ENCODE results near the gene PNPLA2.

Gene PNPLA2

GRCh38 chr11:819129-819931, 616 bp downstream of the PNPLA2 start:
- peak; percentile 92 for DNase-seq (ENCODE audit: low spot score)

GRCh38 chr11:819943-820649, 1.4 kb downstream of the PNPLA2 start:
- peak; percentile 95 for DNase-seq (ENCODE audit: low spot score)

GRCh38 chr11:820655-821511, 2.2 kb downstream of the PNPLA2 start:
- DNase-seq (ENCODE audit: low spot score) = no peak

GRCh38 chr11:821512-822371, 3.0 kb downstream of the PNPLA2 start:
- no peak for DNase-seq (ENCODE audit: low spot score)

- no peak for DNase-seq (ENCODE audit: low spot score)
Observed at GRCh38 chr11:823441-824291, 5.0 kb downstream of the PNPLA2 start.

- no peak for DNase-seq (ENCODE audit: low spot score)
Observed at GRCh38 chr11:824292-824880, 5.7 kb downstream of the PNPLA2 start.

GRCh38 chr11:824942-825341, 6.2 kb downstream of the PNPLA2 start:
- no peak for DNase-seq (ENCODE audit: low spot score)

GRCh38 chr11:825366-826226, 6.9 kb downstream of the PNPLA2 start:
- no peak for DNase-seq (ENCODE audit: low spot score)

GRCh38 chr11:826227-826621, 7.5 kb downstream of the PNPLA2 start:
- DNase-seq (ENCODE audit: low spot score) = no peak

GRCh38 chr11:826836-827145, 8.1 kb downstream of the PNPLA2 start:
- no peak for DNase-seq (ENCODE audit: low spot score)

- DNase-seq (ENCODE audit: low spot score) = no peak
Observed at GRCh38 chr11:827146-827896, 8.6 kb downstream of the PNPLA2 start.

GRCh38 chr11:827897-828192, 9.1 kb downstream of the PNPLA2 start, which contains the start of gene CRACR2B:
TSS of gene CRACR2B (plus strand) at chr11:827919. CDS start at chr11:828608, 689 bp downstream.
- no peak for DNase-seq (ENCODE audit: low spot score)

GRCh38 chr11:828506-829175, 9.9 kb downstream of the PNPLA2 start:
- DNase-seq (ENCODE audit: low spot score) = no peak

- no peak for DNase-seq (ENCODE audit: low spot score)
Observed at GRCh38 chr11:829176-829846, 10.6 kb downstream of the PNPLA2 start.

- DNase-seq (ENCODE audit: low spot score) = no peak
Observed at GRCh38 chr11:829847-830294, 11.2 kb downstream of the PNPLA2 start.

GRCh38 chr11:830295-831117, 11.8 kb downstream of the PNPLA2 start:
- peak; percentile 59 for DNase-seq (ENCODE audit: low spot score)

Data from CD4-positive, alpha-beta T cell treated with Interleukin-2 at 100 ng/mL for 4 hours (primary cell).